Cardiac fibroblast (primary cell): ENCODE results near the gene CHCHD3.

Source experiments
- DNase-seq, 2 donors: peaks; one replicate each; pipeline versions ENCODE4 v3.0.0 to v3.0.0-alpha.2; 2010; ENCODE audit warnings: low read depth in 2 of 2
- H3K4me3 ChIP-seq, 2 donors: replicated peaks in 1 of 2; 1 replicate in 1 of 2; 2 replicates in 1 of 2; pipeline ENCODE4 v1.5.1; 2011; ENCODE audit warnings: low read depth in 2 of 2, low read length in 2 of 2, mild to moderate bottlenecking in 2 of 2, moderate library complexity in 1 of 2
- CTCF ChIP-seq: IDR thresholded peaks from one replicate; pipeline ENCODE4 v1.5.1; 2011; ENCODE audit warnings: low read depth, mild to moderate bottlenecking, low read length, inconsistent platforms

Gene CHCHD3

DNA sequence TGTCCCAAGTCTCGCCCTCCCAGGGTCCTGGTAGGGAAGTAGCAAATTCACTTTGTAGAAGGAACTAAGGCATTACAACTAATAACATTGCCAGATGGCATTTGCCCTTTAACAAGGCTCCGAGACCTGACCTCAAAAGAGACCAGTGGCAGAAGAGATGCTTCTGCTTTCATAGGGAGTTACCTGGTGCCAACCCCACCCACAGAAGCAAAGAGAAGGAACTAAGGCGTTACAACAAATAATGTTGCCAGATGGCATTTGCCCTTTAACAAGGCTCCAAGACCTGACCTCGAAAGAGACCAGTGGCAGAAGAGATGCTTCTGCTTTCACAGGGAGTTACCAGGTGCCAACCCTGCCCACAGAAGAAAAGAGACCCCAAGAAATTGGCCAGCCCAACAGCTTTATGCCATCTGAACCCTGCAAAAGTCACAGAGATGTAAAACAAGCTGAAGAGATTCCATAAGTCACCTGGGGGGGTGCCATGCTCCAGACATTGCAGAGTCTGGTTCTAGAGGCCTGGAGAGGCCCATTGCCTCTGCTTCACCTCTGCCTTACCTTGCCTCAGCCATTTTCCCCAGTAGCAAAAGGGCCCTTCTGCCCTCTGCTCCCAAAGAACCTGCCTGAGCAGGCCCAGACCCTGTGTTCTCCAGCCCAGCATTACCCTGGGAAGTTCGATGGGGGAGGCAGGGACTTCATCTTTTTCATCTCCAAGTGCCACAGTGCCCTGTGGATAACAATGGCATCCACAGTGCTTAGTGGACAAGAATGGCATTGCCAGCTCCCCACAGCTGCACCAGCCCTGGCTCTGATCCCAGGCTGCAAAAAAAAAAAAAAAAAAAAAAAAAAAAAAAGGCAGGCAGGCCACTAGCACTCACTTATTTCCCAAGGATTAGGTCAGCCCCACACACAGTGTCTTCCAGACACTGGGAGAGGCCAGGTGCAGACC is 326.1 kb downstream of the CHCHD3 start:
- H3K4me3 ChIP-seq = no peak overlapping the region
- peak in 1 of 2 donors; percentile 28 for DNase-seq
- no peak for TF ChIP-seq CTCF

- no peak for DNase-seq
- no peak for TF ChIP-seq CTCF
- no peak overlapping the region for H3K4me3 ChIP-seq
Measured at GRCh38 chr7:132752431-132752830, 329.5 kb downstream of the CHCHD3 start.

DNA sequence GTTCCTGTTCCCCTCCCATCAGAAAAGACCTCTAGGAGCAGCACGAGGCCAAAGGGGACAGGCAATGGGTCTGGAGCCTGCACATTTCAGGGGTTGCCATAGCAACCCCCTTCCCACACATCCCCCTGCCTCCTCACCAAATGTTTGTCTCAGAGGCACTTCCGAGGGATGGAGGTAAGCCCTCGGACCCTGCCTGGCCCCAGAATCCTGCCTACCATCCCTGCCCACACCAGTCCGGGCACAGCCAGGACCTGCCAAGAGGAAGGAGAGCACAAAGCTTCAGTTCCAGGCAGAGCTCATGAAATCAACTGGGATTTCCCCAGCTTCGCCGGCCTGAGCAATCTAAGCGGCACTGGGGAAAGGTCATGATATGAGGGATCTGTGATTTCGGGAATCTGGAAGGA is 330.6 kb downstream of the CHCHD3 start:
- DNase-seq = peak in 1 of 2 donors; percentile 47

GRCh38 chr7:132750530-132751217 is 331.2 kb downstream of the CHCHD3 start:
- no peak for TF ChIP-seq CTCF
- DNase-seq = peak in 1 of 2 donors; percentile 48
- H3K4me3 ChIP-seq = no peak overlapping the region

More for the DNA sequence above, 330.6 kb downstream of the CHCHD3 start:
- TF ChIP-seq CTCF = no peak
- H3K4me3 ChIP-seq = no peak overlapping the region

- peak in 1 of 2 donors; percentile 19 for DNase-seq
- no peak overlapping the region for H3K4me3 ChIP-seq
- TF ChIP-seq CTCF = no peak
Measured at GRCh38 chr7:132750096-132750495, 331.8 kb downstream of the CHCHD3 start.

GRCh38 chr7:132745510-132745909 is 336.4 kb downstream of the CHCHD3 start:
- TF ChIP-seq CTCF = no peak
- DNase-seq = no peak
- H3K4me3 ChIP-seq = no peak overlapping the region
